HG03280 (cell line): ENCODE measurements around the gene MGAT4A.

Experiments
- ATAC-seq: cut with Tn5 transposase; IDR thresholded peaks from one replicate; pipeline ENCODE4 v1.9.1; 2021; ENCODE audit warnings: mild to moderate bottlenecking, moderate library complexity; ENCODE audit not compliant: unreplicated experiment

MGAT4A gene

GRCh38 chr2:98704499-98705332, 26.2 kb downstream of the MGAT4A start:
- no peak for ATAC-seq

GRCh38 chr2:98703738-98704137, 27.2 kb downstream of the MGAT4A start:
- ATAC-seq, result no peak

GRCh38 chr2:98702858-98703620, 27.9 kb downstream of the MGAT4A start:
- ATAC-seq, result no peak

- no peak for ATAC-seq
Measured at GRCh38 chr2:98702127-98702802, 28.7 kb downstream of the MGAT4A start.

- no peak for ATAC-seq
Measured at GRCh38 chr2:98701230-98701629, 29.7 kb downstream of the MGAT4A start.

GRCh38 chr2:98698896-98699295, 32.0 kb downstream of the MGAT4A start:
- no peak for ATAC-seq

- no peak for ATAC-seq
Measured at GRCh38 chr2:98697651-98698337, 33.1 kb downstream of the MGAT4A start.

GRCh38 chr2:98696200-98696599, 34.7 kb downstream of the MGAT4A start:
- ATAC-seq, result no peak

- no peak for ATAC-seq
Measured at GRCh38 chr2:98695255-98695654, 35.7 kb downstream of the MGAT4A start.

- ATAC-seq, result no peak
Measured at GRCh38 chr2:98693477-98693876, 37.5 kb downstream of the MGAT4A start.

GRCh38 chr2:98692090-98693054, 38.6 kb downstream of the MGAT4A start:
- ATAC-seq, result no peak

GRCh38 chr2:98691303-98691702, 39.6 kb downstream of the MGAT4A start:
- no peak for ATAC-seq

GRCh38 chr2:98685930-98686887, 44.7 kb downstream of the MGAT4A start:
- ATAC-seq, result no peak

GRCh38 chr2:98683728-98684127, 47.2 kb downstream of the MGAT4A start:
- ATAC-seq, result no peak

- no peak for ATAC-seq
Measured at GRCh38 chr2:98676742-98677141, 54.2 kb downstream of the MGAT4A start.

- no peak for ATAC-seq
Measured at GRCh38 chr2:98674233-98674964, 56.5 kb downstream of the MGAT4A start.

- no peak for ATAC-seq
Measured at GRCh38 chr2:98669675-98670074, 61.3 kb downstream of the MGAT4A start.

- ATAC-seq, result no peak
Measured at GRCh38 chr2:98665677-98666076, 65.3 kb downstream of the MGAT4A start.
